HL-60 (cell line): Measurements from ENCODE around the gene CHKB.

Experiments
- CTCF ChIP-seq: IDR thresholded peaks from one replicate; pipeline ENCODE4 v1.5.1; 2011; ENCODE audit warnings: low read length, control low read depth, inconsistent platforms; ENCODE audit not compliant: insufficient read depth
- GABPA ChIP-seq: IDR thresholded peaks from 2 replicates; pipeline ENCODE4 v1.6.1; 2012; ENCODE audit warnings: low read depth
- POLR2AphosphoS5 ChIP-seq: IDR thresholded peaks from 2 replicates; pipeline ENCODE4 v1.6.1; 2012; ENCODE audit warnings: low read depth
- SPI1 ChIP-seq: IDR thresholded peaks from 2 replicates; pipeline ENCODE4 v1.6.1; 2012; ENCODE audit warnings: low read depth, mild to moderate bottlenecking, borderline replicate concordance

GRCh38 chr22:50569041-50569459, 13.6 kb downstream of the CHKB start:
- TF ChIP-seq CTCF, result no peak
- no peak for TF ChIP-seq POLR2AphosphoS5
- TF ChIP-seq GABPA, result no peak
- no peak for TF ChIP-seq SPI1
